ENCODE results near the gene MAGEA9B.
"Not testable (repeated sequence)": the region's sequence is repeated elsewhere in the genome, so short reads cannot be mapped to it uniquely, and the experiment has no call there.

MAGEA9B gene

DNA sequence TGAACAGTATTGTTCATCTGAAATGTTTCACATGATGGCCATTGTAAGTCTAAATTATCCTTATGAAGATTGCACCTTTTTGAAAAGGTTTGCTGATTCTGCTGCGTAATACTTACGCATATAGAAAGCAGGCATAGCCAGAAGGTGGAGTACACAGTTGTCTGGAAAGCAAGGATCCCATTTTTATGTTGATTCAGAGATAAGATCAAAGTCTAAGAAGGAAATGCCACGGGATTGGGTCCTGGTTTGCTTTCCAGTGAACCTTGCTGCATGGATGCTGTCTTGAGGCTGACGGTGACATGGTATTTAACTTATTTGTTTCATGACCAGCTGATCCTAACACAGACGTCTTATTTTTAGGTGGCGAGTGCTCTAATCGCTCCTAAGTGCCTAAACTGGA lies 15.5 kb downstream of the MAGEA9B start:
- no peak for DNase-seq (ENCODE audit: low read depth in 2 of 2)

DNA sequence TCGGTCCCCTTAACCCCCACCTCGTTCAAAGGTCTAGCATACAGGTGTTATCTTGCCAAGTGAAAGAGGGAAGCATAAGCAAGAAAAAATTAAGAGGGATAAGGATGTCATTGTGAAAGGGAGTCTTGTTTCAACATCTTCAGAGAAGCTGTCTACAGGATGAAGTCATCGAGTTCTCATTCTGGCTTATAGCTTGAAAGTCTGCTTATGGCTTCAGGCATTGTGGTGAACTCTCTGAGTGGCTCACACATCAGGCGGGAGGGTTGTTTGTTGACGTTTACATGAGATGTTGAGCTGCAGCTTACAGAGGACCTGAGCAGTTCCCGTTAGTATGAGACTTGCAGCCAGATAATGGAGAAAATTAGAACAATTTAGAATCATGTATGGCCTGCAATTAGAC lies 16.6 kb downstream of the MAGEA9B start:
- DNase-seq (ENCODE audit: low read depth in 2 of 2), result no peak

DNA sequence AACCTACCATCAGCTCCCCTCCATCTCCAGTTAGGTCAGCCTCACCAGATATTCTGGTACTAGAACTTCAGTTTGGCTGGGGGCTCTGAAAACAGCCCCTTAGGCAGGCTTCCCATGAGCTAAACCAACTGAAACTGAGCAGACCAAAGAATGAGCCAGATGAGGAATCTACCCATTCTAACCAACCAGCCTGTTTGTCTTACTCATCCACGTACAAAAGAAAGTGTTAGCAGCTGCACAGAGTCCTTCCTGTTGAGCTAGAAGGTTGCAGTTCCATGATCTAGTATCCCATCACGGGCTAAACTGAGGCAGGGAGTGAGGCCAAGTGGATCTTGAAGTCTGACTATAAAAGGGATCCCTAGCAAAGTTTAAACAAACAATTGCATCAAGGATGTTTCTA lies 17.5 kb downstream of the MAGEA9B start:
- no peak for DNase-seq (ENCODE audit: low read depth in 2 of 2)

DNA sequence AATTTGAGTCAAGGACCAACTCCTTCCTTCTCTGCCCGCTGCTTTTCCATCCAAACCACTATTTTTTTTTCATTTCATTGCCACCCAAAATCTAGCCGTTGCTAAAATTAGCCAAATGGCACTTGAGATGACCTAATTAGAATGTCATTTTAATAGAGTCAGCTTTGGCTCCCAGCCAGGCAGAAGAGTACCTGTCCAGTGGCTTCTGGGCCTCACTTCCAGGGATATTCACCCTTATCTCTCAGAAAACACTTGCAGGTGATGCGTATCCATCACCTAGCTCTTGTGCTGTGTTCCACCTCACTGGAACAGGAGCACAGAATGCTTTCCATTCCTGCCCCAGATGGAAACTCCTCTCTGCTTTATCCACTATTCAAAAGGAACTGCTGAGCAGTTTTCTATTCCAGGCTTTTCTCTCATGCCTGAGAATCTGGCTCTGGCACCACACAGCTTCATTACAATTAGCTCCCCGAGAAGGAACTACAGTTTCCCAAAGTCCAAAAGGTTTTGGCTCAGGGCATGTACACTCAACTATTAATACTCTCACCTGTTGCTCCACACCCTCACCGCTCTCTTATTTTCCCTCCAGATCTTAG lies 18.5 kb downstream of the MAGEA9B start:
- DNase-seq (ENCODE audit: low read depth in 2 of 2), result no peak

DNA sequence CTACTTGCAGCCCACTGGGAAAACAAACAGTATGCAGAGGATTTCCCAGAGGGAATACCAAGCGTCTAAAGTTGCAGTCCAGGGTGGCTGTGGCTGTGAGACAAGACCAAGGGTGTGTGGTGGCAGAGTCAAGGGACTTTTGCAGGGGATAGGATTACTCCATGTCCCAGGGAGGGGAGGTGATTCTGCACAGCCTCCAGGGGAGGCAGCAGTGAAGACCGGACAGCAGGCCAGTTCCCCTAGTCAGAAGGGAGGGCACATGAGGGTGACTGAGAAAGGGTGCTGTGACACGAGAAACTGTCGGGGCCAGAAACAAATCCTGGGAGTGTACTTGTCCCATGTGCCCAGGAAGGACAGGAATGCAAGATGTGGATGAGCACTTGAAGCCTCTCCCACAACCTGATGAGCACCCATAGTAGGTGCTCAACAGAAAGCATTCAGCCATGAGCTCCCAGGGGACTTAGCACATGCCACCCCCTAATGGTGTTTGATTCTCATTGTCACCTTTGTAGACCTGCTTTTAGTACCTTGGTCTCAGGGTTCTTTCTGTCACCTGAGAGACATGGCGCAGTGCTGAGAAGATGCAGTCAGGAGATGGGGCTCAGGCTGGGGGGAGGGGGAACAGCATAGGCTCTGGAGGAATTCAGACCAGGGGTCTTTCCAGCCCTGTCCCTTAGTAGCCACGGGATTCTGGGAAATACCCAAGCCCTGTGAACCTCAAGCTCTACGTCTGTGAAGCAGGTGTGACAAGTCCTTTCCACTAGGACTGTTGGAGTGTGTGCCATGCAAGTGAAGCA lies 19.4 kb downstream of the MAGEA9B start:
- DNase-seq (ENCODE audit: low read depth in 2 of 2), result no peak

DNA sequence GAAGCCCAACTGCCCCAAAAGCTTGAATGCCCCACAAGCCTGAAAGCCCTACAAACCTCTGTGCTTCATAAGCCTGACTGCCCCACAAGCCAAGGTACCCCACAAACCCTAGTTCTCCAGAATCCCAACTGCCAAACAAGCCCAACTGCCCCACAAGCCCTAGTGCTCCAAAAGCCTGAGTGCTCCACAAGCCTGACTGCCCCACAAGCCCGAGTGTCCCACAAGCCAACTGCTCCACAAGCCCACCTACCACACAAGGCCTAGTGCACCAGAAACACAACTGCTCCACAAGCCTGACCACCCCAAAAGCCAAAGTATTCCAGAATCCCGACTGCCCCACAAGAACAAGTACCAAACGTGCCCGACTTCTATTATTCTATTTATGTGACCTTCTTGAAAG lies 23.9 kb downstream of the MAGEA9B start:
- DNase-seq (ENCODE audit: low read depth in 2 of 2), result no peak

DNA sequence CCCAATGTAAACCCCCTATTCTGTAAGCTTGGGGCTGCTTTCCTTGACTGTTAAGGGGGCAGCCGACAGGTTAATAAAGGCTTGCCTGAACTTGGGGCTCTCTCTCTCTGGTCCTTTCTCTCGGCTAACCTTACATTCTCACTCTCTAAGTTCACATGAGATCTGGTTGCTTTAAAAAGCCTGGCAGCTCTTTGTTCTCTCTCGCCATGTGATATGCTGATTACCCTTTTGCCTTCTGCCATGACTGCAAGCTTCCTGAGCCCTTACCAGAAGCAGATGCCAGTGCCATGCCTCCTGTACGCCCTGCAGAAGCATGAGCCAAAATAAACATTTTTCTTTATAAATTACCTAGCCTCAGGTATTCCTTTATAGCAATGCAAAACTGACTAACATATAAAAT lies 32.0 kb downstream of the MAGEA9B start:
- not testable (repeated sequence) for DNase-seq (ENCODE audit: low read depth in 2 of 2)

DNA sequence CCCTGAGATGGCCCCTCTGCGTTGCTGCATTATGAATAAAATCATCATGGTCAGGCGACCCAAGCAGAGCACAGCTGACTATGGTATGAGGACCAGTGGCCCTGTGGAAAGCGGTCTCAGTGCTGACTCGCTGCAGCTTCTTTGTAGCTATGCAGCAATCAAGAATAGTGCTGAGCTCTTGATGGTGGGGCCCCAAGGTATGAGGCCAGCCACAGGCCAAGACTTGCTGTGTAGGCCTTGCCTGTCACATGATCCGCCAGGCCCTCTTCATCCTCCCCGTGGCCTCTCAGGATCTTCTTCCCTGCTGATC lies 35.4 kb downstream of the MAGEA9B start:
- DNase-seq (ENCODE audit: low read depth in 2 of 2), result not testable (repeated sequence)

DNA sequence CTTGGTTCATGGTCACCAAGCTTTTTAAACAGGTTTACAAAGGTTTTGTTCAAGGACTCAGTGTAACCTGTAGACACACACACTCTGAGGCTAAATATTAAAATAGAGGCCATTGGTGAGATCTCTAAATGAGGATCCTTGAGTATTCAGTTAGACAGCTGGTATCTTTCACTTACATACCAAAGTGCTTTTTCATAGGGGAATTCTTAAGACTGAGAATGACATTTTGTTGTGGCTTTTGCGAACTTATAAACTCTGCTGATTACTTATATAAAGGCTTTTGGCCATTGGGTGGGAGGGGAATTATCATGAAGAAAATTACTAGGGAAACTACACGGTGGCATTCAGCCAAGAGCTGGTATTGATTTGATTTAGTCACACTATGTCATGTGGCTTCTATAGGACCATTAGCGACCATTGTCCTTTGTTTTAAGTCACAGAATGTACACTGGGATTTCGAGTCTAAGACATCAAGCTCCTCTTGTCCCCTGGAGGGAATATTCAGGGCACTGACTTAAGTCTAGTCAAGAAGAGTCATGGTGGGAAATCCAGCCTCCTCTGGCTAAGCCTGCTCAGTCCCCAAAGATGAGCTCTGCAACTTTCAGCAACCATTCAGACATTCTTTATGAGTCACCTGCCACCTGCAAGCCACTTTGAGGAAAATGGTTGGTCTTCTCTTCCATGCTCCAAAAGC lies 35.9 kb downstream of the MAGEA9B start:
- DNase-seq (ENCODE audit: low read depth in 2 of 2), result not testable (repeated sequence)

DNA sequence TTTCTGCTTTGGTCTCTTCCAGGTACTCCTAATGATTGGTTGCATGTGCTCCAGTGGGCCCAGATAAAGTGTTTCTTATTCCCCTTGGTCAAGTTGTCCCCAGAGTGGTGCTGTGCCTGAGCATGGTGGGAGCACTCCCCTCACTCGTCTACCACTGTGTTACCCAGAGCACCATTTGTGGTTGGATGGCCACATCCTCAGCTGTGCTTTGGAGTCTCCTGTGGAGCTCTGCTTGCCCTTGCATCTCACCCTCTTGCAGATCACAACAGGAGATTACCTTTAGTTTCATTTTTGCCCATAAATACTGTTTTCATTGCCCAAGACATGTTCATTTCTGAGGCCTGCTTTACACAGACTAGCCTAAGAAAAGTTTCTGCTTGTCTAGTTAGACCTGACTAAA lies 36.8 kb downstream of the MAGEA9B start:
- not testable (repeated sequence) for DNase-seq (ENCODE audit: low read depth in 2 of 2)

DNA sequence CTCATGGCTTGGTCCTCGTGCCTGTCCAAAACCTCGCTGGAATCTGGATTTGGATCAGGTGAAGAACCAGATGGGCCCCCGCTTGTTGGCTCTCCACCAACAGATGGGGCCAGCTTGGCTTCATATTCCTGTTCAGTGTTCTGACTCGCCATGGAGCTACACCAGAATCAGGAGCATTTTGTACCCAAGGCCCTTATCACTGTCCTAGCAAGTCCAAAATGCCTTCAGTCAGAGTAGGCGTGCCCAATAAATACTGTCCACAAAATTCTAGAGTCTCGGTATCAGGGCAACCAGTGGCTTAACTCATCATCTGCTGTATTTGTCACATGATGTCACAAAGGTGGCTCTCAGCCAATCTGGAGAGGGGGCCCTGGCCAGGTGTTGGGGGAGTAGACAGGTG lies 37.6 kb downstream of the MAGEA9B start, which contains the start of gene HSFX3:
HSFX3 (minus strand) TSS at position 224 of the 400 bp plus-strand sequence; CDS start at position 152, 72 bp downstream.
- DNase-seq (ENCODE audit: low read depth in 2 of 2), result not testable (repeated sequence)

DNA sequence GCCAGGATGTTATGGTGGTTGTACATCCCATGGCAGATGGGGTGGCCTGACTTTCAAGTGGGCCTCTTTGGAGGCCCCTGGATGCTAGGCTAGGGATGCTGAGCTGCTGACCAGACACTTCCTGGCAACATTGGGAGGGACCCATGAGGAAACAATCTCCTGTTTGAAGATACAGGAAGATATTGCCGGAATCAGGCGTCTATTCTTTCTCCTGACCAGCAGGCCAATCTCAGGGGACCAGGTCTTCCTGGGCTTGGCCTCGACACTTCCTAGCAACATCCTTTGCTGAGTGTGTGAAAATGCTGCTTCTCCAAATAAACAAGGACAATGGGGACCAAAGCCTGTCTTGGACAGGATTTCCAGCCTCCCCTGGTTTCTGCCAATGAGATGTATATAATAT lies 39.5 kb downstream of the MAGEA9B start:
- DNase-seq (ENCODE audit: low read depth in 2 of 2), result not testable (repeated sequence)

DNA sequence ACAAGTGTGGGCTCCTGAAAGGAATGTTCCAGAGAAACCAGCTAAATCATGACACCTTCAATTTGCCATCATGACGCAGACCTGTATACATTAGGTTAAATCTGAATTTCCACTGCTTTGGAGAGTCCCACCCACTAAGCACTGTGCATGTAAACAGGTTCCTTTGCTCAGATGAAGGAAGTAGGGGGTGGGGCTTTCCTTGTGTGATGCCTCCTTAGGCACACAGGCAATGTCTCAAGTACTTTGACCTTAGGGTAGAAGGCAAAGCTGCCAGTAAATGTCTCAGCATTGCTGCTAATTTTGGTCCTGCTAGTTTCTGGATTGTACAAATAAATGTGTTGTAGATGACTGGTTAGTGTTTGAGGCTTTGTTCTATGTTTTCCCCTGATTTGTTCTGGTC lies 40.3 kb downstream of the MAGEA9B start:
- not testable (repeated sequence) for DNase-seq (ENCODE audit: low read depth in 2 of 2)

DNA sequence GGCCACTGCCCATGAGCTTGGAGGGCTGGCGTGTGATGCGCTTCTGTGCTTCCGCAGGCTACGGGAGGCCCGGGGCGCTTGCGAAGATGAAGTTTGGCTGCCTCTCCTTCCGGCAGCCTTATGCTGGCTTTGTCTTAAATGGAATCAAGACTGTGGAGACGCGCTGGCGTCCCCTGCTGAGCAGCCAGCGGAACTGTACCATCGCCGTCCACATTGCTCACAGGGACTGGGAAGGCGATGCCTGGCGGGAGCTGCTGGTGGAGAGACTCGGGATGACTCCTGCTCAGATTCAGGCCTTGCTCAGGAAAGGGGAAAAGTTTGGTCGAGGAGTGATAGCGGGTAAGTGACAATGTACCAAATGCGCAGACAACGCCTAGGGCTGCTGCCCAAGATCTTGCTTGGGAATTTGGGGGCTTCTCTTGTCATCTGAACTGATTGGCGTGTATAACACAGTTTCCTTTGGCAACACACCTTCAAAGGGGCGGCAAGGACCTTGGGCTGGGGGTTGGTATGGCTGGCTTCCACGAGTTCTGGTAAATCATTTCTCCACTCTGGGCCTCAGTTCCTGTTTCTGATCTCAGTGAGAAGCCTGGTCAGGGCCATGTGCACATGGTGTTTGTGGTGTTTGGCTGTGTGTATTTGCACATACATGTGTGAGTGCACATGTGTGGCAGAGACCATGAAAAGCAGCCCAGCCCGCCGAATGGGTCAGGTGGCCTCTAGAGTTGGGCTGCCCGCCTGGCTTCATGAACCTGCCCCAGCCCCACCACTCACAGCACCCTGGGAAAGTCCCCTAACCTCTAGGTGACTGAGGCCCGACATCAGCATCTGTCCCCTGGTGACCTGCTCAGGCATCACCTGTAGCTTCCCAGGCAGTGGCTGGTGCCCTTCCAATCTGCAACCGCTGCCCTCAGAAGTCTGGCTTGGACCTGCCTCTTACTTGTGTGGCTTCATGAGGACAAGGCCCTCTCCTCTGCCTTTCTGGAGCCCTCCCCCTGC lies 41.4 kb downstream of the MAGEA9B start:
- DNase-seq (ENCODE audit: low read depth in 2 of 2), result not testable (repeated sequence)

DNA sequence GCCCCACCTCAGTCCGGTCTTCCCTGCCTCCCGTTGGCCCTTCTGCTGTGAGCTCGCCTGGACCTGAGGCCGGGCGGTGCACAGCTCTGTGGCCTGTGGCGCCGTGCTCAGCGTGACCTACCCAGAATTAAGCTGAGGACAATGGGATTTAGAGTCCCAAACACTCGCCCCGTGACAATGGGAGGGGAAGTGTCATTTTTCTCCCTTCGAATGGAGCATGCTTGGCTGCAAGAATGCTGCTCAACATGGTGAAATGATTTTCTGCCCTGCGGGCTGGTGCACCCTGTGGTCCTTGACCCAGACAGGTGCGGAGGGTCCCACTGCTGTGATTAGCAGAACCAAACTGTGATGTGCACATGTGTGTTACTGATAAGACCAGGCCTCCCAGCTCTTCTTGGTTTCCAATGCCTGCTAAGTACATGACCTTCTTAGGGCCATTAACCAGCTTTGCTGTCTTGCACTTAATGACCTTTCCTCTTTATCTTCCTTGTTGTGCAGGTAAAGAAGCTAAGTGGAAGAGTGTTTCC lies 45.7 kb downstream of the MAGEA9B start:
- no peak for DNase-seq (ENCODE audit: low read depth in 2 of 2)

DNA sequence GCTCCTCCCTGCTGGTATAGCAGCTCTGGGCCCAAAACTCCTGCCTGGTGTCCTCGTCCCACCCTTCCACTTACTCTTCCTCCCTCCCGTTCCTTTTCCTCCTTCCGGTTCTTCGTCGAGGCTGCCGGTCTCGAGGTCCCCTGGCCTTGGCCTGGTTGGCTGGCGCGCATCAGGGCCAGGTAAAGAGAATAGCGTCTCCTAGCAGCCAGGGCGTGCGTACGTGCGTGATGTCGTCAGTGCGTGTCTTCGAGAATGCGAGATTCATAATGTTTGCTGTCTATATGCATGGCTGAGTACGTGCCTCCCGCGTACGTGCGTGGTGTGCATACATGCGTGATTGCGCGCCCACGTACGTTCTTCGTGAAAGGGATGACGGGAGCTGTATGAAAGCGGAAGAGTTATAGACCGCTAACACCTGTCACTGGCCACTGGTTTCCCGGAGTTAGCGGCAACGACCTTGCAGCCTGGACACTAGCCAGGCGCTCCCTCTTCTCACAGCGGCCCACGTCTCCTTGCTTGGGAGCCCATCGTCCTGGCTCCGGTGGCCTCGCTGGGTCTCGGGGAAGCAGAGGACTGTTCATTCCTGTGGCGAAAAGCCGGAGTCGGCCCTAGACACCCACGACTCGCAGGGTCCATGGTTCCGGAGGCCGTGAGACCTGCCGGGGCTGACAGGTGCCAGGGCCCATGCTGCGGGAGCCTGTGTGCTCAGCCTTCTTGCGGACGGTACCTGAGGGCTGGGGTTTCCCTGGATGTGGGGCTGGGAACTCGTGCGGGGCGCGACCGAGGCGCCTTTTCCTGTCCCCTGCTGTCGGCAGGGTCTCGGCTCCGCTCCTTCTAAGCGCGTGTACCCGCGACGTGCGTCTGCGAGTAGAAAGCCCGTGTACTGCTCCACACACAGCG lies 46.4 kb downstream of the MAGEA9B start, which contains the start of gene EOLA1:
EOLA1 (plus strand) TSS at position 392 of the 900 bp plus-strand sequence. CDS start 4,619 bp downstream, outside the sequence.
- DNase-seq (ENCODE audit: low read depth in 2 of 2), result peak; percentile 83 to 86

DNA sequence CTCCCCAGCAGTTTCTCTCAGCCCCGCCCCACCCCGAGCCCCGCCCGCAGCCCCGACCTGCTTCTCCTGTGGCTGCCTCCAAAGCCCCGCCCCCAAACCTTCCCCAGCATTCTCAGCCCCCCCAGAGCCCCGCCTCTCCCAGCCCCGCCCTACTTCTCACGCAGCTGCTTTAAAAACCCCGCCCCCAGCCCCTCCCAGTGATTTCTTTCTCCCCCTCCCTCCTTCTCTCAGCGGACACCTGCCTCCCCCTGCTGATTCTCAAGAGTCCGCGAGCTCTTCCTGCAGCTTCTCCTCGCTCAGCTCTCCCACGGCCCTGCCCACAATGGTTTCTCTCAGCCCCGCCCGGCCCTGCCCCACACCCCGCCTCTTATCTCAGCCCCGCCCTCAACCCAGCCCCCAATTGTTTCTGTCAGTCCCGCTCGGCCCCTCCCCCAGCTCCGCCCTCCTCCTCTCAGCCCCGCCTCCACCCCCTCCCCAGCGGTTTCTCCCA lies 47.1 kb downstream of the MAGEA9B start:
- peak; percentile 83 to 85 for DNase-seq (ENCODE audit: low read depth in 2 of 2)

DNA sequence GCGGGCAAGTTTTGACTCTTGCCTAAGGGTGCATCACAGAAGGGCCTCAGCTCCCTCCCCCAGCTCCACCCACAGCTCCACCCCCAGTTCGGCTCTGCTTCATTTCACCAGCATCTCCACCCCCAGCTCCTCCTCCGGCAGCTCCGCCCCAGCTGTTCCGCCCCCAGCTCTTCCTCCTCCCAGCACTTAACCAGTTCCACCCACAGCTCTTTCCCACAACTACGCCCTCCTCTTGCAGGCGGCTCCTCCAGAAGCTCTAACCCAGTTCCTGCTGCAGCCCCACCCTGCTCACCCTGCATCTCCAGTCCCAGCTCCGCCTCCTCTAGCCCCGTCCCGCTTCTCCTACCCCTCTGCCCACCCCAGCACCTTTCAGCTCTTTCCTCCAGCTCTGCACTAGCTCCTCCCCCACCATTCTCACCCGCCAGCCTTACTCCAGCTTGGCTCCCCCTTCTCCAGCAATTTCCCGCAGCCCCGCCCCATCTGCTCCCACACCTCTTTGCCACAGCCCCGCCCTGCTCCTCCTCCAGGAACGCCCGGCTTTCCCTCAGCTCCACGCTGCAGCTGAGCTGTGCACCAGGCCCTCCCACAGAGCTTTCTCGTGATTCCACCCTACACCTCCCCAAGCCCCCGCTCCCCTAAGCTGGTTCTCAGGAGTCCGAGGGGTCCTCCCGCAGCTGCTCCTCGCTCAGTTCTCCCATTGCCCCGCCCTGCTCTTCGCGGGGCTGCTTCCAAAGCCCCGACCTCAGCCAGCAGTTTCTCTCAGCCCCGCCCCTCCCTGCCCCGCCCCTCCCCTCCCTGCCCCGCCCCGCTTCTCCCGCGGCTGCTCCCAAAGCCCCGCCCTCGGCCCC lies 47.8 kb downstream of the MAGEA9B start:
- peak; percentile 71 to 76 for DNase-seq (ENCODE audit: low read depth in 2 of 2)

DNA sequence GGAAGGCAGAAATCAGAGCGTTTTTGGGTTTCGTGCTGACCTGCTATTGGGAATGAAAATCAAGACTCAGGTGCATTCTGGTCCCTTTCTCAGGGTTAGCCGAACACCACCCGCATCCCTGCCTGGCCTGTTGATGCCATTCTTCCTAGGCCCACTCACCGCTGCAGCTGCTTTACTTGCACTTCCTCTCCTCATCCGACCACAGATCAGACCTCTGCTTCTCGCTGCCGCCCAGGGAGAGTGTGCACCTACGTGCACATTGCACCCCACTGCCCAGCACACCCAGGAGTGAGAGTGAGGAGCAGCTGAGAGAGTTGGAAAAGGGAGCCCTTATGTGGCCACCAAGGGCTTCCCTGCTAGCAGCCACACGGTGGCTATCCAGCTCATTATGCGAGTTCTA lies 49.8 kb downstream of the MAGEA9B start:
- not testable (repeated sequence) for DNase-seq (ENCODE audit: low read depth in 2 of 2)

Measured in stimulated activated CD4-positive, alpha-beta T cell treated with anti-CD3 and anti-CD28 coated beads, Interleukin-15, amount 100 ng/mL, for 48 hours (primary cell).